Measurements from ENCODE around the gene NAV3. TPM values are rescaled to one million over a fixed set of nuclear protein-coding genes. Genes with fewer than 3 reads are reported as not detected.
A peak's percentile ranks its signal among the peaks of the same experiment; 100 is the strongest.

Gene NAV3
- total RNA-seq, 1 experiment from 2014 or later: 56.0 TPM

DNA sequence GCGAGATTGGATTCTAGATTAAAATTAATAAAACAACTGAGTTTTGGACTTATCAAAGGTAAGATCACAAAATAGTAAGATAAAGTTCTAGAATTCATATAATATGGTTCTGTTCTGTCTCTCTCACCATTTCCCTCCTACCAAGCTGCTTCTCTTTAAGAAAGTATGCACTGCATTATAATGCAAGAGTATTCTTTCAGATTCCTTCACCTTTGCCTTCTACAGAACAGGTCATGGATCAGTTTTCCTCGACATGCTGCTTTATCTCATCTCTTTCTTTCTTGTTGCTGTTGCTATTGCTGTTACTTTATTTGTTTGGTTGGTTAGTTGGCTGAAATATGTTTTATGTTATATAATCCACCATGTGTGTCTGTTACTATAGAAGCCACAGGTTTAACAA is 357.0 kb downstream of the NAV3 start:
- in situ Hi-C loops (cut with HindIII; ENCODE audit: low pct_unique_long_range_greater_than_20kb, low sequenced_read_pairs): no loop called here
- DNase-seq (ENCODE audit: low read depth): no peak

DNA sequence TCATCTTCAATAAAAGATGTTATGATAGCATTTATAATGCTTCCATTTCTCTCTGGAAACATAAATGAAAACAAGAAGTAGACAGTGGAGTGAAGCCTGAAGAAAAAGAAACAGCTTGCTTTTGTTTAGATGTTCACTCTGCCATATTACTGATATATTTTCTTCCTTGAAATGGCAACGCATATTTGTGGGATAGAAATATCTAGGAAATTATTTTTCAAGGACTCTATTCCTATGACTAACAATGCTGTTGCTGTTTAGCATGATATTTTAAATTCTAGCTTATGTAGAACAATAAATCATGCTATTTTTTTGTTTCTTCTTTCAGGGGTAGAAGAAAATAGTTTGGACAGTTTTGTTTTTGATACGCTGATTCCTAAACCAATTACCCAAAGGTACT is 359.0 kb downstream of the NAV3 start:
- in situ Hi-C loops (cut with HindIII; ENCODE audit: low pct_unique_long_range_greater_than_20kb, low sequenced_read_pairs): no loop called here
- no peak for DNase-seq (ENCODE audit: low read depth)

DNA sequence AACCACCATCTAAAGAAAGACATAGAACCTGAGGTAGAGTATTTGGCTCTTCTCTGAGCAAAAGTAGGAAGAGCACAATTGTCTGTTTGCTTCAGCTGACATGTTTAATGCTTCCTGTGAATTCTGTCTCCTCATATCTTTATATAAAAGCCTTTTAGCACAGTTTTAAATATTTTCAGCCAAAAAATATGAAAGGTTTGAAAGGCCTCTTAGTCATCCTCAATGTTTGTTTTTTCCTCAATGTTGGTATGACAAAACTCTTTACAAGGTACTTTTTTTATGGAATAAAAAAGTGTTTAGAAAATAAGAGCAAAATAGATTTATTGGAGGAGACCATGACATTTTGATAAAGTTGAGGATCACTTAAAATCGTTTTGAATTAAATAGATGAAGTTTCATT is 360.9 kb downstream of the NAV3 start:
- in situ Hi-C loops (cut with HindIII; ENCODE audit: low pct_unique_long_range_greater_than_20kb, low sequenced_read_pairs): no loop called here
- DNase-seq (ENCODE audit: low read depth): no peak

DNA sequence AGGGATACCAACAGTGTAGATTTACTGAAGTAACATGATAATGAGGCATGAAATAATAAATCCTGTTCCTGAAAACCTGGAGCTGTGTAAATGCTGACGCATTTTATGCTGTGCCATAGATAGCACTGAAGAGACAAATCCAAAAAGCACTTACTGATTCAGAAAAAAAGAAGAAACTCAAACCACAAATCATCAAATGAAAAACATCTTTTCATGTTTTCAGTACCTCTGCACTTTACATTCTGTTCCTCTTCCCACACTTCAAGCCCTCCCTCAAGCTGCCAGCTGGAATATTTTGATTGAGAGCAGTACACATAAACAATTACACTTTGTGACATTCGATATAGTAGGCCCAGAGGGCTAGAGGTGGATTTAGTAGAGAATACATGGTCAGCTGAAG is 362.3 kb downstream of the NAV3 start:
- in situ Hi-C loops (cut with HindIII; ENCODE audit: low pct_unique_long_range_greater_than_20kb, low sequenced_read_pairs): no loop called here
- no peak for DNase-seq (ENCODE audit: low read depth)

DNA sequence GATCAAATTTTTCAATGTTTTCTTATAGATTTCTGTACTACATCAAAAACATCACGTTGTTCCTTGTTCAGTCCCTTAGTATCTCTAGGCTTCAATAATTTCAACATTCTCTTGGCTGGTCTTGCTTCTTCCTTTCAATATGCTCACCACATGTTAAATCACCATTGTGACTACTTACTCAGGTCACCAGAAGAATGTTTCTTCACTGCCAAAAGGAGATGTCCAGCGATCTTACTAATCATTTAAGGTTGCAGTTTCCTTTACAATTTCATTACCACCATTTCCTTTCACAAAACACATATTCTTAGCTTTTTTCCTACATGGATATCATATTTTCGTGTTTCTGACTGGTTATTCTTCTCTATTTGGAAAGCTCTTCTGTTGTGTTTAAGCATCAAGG is 363.8 kb downstream of the NAV3 start:
- in situ Hi-C loops (cut with HindIII; ENCODE audit: low pct_unique_long_range_greater_than_20kb, low sequenced_read_pairs): no loop called here

DNA sequence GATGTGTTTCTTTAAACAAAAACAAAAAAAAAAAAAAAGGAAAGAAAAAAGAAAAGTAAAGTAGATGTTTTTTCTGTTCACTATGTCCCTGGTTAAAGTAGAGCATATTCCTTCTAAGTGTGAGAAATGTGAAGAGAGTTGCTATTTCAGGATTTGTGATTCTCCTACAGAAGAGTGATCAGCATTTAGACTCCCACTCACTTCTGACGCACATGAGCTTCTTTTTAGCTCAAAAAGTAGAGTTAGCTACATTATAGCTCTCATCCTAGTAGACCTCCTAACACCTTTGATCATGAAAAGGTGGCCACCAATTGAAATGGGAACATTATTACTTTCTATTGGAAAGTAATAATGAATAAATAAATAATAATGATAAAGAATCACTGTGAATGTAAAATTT is 368.2 kb downstream of the NAV3 start:
- no peak for DNase-seq (ENCODE audit: low read depth)
- in situ Hi-C loops (cut with HindIII; ENCODE audit: low pct_unique_long_range_greater_than_20kb, low sequenced_read_pairs): no loop called here

More for the DNA sequence above, 363.8 kb downstream of the NAV3 start:
- DNase-seq (ENCODE audit: low read depth): no peak

DNA sequence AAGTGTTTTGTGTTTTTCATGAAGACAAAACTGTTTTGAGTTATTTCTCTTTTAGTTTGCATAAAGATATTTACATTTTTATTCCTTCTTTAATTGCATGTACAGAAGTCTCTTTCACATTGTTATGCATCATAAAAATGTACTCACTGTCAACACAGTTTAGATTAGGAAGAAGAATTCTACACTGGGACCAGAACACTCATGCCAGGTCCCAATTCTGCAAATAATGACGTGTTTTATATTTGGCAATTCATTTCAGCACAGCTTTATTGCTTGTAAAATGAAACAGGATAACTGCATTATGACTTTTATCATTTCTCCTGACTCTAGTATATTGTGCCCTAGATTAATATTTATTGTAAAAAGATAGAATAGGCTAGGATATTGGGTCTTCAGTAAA is 369.2 kb downstream of the NAV3 start:
- no peak for DNase-seq (ENCODE audit: low read depth)
- in situ Hi-C loops (cut with HindIII; ENCODE audit: low pct_unique_long_range_greater_than_20kb, low sequenced_read_pairs): no loop called here

DNA sequence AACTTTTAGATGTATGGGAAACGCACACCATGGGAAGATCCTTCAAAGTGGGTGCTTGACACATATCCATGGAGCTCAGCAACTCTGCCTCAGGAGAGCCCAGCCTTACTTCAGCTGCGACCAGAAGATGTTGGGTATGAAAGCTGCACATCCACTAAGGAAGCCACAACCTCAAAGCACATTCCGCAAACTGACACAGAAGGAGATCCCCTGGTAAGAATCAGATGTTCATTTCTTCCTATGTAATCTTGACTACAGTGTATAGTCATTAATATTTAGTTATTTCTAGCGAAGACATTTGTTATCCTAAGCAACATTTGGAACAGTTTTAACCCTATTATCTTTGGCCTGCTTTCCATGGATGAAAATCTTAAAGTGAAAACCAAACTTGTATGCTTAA is 374.2 kb downstream of the NAV3 start:
- no peak for DNase-seq (ENCODE audit: low read depth)
- in situ Hi-C loops (cut with HindIII; ENCODE audit: low pct_unique_long_range_greater_than_20kb, low sequenced_read_pairs): no loop called here

DNA sequence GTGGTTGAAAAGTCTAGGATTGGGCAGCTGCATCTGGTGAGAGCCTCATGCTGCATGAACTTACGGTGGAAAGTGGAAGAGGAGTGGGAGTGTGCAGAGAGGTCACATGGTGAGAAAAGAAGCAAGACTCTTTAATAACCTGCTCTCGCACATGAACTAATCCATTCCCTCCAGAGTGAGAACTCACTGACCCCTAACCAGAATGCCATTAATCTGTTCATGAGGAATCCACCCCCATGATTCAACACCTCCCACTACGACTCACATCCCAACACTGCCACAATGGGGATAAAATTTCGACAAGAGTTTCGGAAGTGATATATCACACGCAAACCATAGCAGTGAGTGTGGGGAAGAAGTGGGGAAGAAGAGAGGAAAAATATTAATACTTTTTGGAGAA is 377.4 kb downstream of the NAV3 start:
- DNase-seq (ENCODE audit: low read depth): peak; percentile 75

DNA sequence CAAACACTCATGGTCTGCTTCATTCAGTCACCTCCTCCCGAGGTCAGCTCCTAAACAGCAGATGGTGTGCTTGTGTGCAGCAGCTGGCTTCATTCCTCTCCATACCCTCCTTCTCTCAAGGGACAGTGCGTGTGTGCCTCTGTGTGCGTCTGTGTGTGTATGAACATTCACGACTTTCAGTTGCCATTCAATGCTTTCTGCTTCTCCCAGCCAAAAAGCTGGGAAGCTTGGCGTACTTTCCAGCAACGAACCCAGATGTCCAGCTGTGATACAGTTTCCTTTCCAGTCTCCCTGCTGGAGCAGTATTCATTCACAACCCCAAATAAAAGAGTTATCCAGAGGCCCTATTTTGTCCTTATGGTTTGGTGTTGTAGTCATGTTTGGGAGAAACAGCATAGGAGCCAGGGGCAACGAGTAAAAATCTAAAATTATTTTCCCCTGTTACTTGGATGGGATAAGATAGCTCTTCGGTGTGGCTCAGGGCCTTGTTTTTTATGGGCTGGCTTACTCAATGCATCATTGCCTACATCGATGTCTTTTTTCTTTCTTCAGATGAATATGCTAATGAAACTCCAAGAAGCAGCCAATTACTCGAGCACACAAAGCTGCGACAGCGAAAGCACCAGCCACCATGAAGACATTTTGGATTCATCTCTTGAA is 379.3 kb downstream of the NAV3 start:
- DNase-seq (ENCODE audit: low read depth): no peak
- in situ Hi-C loops (cut with HindIII; ENCODE audit: low pct_unique_long_range_greater_than_20kb, low sequenced_read_pairs): no loop called here

More for the DNA sequence above, 377.4 kb downstream of the NAV3 start:
- in situ Hi-C loops (cut with HindIII; ENCODE audit: low pct_unique_long_range_greater_than_20kb, low sequenced_read_pairs): no loop called here

DNA sequence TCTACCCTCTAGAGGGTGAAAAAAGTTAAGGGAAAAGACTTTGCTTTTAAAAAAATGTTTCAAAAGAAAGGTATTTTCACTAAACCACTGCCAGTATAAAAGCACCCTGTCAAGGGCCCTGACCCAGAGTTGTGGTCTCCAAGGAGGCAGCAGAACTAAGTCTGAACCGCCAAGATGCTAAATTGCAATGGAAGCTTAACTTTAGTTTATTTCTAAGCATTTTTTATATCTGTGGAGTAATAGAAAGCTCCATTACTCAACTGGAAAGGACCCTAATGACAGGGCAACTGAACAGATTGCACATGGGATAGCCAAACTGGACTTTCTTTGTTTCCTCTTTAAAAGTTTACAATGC is 379.8 kb downstream of the NAV3 start:
- no peak for DNase-seq (ENCODE audit: low read depth)
- in situ Hi-C loops (cut with HindIII; ENCODE audit: low pct_unique_long_range_greater_than_20kb, low sequenced_read_pairs): no loop called here

DNA sequence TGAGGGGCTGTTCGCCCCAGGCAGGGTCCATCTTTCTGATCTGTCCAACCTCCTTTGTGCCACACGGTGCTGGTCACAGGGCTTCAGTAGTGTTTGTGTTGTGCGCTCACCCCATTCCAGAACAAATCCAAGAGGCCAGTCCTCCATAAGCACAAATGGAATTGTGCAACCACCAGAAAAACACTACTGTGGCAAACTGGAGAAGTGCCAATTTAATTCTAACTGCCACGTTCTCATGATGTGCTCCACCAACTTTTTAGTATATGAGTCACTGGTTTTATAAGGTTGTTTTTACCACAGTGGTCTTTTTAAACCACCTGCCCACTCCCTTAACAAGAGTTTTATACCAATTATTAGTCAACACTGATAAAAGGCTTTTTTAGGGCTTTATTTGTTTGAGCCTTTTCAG is 380.2 kb downstream of the NAV3 start:
- DNase-seq (ENCODE audit: low read depth): peak; percentile 98
- in situ Hi-C loops (cut with HindIII; ENCODE audit: low pct_unique_long_range_greater_than_20kb, low sequenced_read_pairs): no loop called here

DNA sequence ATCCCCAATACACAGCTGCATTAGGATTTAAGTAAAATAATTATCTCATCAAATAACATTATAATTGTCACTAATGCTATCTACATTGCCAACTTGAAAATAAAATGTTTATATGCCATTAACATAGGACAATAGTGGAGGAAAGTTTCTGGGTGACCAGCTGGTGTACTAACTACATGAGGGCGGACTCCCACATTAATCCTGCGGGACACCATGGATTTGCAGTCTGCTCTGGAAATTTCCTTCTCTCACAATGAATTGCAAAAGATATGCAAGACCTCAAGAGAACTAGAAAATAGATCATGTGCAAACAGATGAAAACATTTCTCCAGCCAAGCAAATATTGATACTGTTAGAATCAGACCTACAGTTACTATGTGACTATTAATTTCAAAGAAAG is 390.1 kb downstream of the NAV3 start:
- DNase-seq (ENCODE audit: low read depth): no peak
- in situ Hi-C loops (cut with HindIII; ENCODE audit: low pct_unique_long_range_greater_than_20kb, low sequenced_read_pairs): no loop called here

DNA sequence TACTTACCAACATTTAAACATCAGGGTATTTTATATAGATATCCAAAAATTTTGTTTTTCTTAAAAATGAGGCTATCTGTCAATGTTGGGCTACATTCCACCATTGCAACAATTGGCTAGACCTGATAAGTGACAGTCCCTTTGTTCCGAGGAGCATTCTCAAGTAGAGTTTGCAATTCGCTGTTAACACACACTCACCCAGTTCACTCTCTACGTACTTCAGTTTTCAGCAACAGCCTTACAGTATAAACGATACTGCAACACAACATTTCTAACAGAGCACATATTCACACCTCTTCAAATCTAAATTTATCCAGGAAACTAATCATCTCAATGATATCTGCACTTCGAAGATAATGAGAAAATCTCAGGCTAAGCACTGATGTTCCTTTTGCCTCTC is 393.5 kb downstream of the NAV3 start:
- in situ Hi-C loops (cut with HindIII; ENCODE audit: low pct_unique_long_range_greater_than_20kb, low sequenced_read_pairs): no loop called here
- no peak for DNase-seq (ENCODE audit: low read depth)

DNA sequence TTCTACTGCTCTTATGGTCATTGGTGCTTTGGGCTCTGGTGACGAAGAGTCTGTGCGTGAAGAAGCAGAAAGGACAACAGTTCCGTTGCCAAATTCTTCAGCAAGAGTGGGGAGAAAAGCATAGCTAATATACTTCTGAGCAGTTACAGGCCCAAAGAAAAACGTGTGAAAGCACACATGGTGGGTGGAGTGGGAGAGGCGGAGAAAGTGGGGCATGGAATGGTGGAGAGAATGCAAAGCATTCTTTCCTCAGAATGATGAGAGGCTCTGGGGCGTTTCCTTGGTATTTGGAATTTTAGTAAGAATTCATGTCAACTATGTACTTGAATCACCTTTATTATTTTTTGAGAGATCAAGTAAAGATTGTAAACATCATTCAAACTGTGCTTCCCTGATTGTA is 396.1 kb downstream of the NAV3 start:
- no peak for DNase-seq (ENCODE audit: low read depth)
- in situ Hi-C loops (cut with HindIII; ENCODE audit: low pct_unique_long_range_greater_than_20kb, low sequenced_read_pairs): no loop called here

DNA sequence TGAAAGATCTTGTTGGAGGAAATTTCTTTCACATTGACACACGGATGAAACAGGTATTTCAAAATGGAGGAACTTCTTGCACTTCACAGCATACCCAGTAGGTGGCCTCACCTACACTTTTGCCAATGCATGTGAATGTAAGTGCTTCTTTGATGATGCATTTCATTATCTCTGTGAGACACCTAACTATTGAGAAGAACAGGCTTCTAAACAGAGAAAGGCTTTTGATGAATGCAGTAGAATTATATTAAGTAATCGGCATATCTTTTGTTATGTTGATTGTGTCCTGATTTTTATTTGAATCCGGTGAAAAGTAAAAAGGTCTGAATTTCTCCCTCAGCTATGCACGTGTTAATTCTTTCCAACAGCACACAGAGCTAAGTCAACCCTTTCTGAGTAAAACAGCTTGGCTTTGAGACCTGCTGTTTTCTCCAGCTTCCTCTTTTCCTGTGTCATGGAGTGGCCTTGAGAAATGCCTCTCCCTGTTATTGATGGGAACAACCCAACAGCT is 399.0 kb downstream of the NAV3 start:
- DNase-seq (ENCODE audit: low read depth): peak; percentile 33

DNA sequence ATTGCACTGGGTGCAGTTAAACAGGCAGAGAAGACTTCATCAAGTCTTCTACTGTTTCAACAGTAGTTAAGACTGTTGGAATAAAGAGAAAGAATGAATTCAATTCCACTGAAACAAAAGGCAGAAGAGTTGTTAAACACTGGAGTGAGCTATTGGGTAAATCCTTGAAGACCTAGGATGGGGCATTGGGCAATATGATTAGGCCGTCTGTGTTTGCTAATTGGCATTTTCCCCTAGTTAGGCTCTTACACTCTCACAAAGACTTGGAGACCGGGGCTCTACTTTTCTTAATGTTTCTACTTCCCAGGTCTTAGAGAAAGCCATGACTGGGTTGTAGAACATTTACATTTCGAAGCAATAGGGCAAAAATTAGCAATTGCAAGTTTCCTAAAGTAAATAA is 402.1 kb downstream of the NAV3 start:
- in situ Hi-C loops (cut with HindIII; ENCODE audit: low pct_unique_long_range_greater_than_20kb, low sequenced_read_pairs): no loop called here
- no peak for DNase-seq (ENCODE audit: low read depth)

More for the DNA sequence above, 399.0 kb downstream of the NAV3 start:
- in situ Hi-C loops (cut with HindIII; ENCODE audit: low pct_unique_long_range_greater_than_20kb, low sequenced_read_pairs): no loop called here

DNA sequence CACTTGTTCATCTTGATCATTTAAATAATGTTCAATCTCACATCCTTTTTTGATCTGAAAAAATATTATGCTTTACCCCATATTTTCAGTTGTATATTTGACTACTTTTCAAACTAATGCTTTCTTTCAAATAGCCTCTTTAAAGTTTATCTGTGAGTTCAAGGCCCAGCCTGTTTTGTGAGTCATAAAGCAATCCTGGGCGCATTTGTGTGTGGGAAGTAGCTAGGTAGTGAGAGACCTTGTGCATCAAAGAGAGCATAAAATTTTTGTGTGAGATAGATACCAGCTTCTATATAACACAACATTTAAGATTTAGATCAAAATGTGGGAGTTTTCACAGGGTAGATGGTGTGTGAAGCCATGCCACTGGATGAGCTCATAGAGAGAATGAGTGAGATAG is 405.6 kb downstream of the NAV3 start:
- in situ Hi-C loops (cut with HindIII; ENCODE audit: low pct_unique_long_range_greater_than_20kb, low sequenced_read_pairs): no loop called here
- no peak for DNase-seq (ENCODE audit: low read depth)

DNA sequence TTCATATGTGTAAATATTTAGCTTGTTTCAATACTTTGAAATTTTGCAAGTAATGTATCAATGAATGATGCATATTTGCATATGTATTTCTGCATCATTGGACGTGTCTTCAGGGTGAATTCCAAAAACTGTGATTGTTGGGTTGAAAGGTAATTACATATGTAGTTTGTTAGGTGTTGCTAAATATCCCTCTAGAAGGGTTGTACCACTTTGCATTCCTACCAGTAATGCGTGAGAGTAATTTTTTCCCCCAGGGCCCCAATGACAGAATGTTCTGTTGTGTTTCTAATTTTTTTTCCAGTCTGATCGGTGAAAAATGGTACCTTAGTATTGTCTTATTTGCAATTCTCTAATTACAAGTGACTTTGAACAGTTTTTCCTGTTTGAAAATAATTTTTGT is 408.9 kb downstream of the NAV3 start:
- no peak for DNase-seq (ENCODE audit: low read depth)
- in situ Hi-C loops (cut with HindIII; ENCODE audit: low pct_unique_long_range_greater_than_20kb, low sequenced_read_pairs): no loop called here

DNA sequence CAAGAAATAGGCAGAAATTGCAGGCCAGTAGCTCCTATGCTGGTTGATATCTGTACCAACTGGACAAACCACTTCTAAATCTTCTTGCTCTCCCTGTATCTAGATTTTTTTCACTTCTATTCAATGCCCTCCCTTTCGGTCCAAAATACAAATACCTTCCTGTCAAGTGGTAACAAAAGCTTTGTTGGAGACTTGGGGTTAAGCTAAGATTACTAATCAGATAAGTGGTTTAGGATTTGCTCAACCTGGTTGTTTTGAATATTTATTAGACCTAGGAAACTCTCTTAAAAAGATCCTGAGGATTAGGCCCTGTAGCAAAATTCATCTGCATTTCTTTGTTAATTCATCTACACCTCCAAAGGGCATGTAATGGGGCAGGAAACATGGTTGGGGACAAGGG is 410.1 kb downstream of the NAV3 start:
- DNase-seq (ENCODE audit: low read depth): no peak
- in situ Hi-C loops (cut with HindIII; ENCODE audit: low pct_unique_long_range_greater_than_20kb, low sequenced_read_pairs): loop anchor here (5.0 kb wide), 1 partner anchor 41 kb away; no protein-coding TSS in a partner anchor
